Body of pancreas (tissue), 4 donors: ENCODE results near the gene TOM1. TPM values are rescaled to one million over a fixed set of nuclear protein-coding genes. Genes with fewer than 3 reads are reported as not detected.

Experiments
- ATAC-seq: fragments of 150-250 bp; one replicate; pipeline ENCODE4 v1.9.1; 2016
- DNase-seq, 4 donors: peaks; one replicate each; pipeline ENCODE4 v3.0.0-alpha.2; 2019
- H3K27ac ChIP-seq, 4 donors: fragments of 200-600 bp; sonication (generic); 1 replicate in 3 of 4; 2 replicates in 1 of 4; pipeline versions ENCODE4 v1.5.1 to v1.6.1; 2016 to 2019; ENCODE audit warnings: mild to moderate bottlenecking in 1 of 4, mixed read lengths in 1 of 4, moderate library complexity in 1 of 4
- H3K27me3 ChIP-seq, 2 donors: fragments of 200-600 bp; sonication (generic); one replicate each; pipeline ENCODE4 v1.6.0; 2016; ENCODE audit warnings: mild to moderate bottlenecking in 1 of 2
- H3K36me3 ChIP-seq, 2 donors: fragments of 200-600 bp; sonication (generic); replicated peaks in 1 of 2; 2 replicates each; pipeline ENCODE4 v1.5.1; 2016; ENCODE audit warnings: low read depth in 2 of 2; ENCODE audit not compliant: insufficient read depth in 1 of 2
- H3K4me1 ChIP-seq: fragments of 200-600 bp; sonication (generic); one replicate; pipeline ENCODE4 v1.6.0; 2016
- H3K4me3 ChIP-seq, 2 donors: fragments of 200-600 bp; sonication (generic); 1 replicate in 1 of 2; 2 replicates in 1 of 2; pipeline ENCODE4 v1.5.1; 2016 to 2019
- H3K9me3 ChIP-seq, 3 donors: fragments of 200-600 bp; sonication (generic); 1 replicate in 2 of 3; 2 replicates in 1 of 3; pipeline ENCODE4 v1.5.1; 2016
- POLR2A ChIP-seq, 3 donors: fragments of 450-650 bp; IDR thresholded peaks; one replicate each; pipeline ENCODE4 v1.6.1; 2016; ENCODE audit warnings: antibody characterized with exemption in 3 of 3, mild to moderate bottlenecking in 2 of 3
- WGBS, 2 donors: methylation state at CpG; one replicate each; pipeline ENCODE4 v1.1.5; 2017; 5-methylcytosine and 5-hydroxymethylcytosine counted together
- intact Hi-C: fragments of 100-400 bp; cut with DNase I; formaldehyde crosslinking; loops from one replicate; pipeline ENCODE4 v1.15.1; 2023
- total RNA-seq, 2 donors: library from RNA; depleted of rRNA; stranded (reverse); fragments of >200 nt; gene quantifications; one replicate each; pipeline ENCODE4 v1.1.0, GENCODE V29; 2016
- TF ChIP-seq, protein P1 (sequence below), 7 experiments: fragments of 450-650 bp in 4 of 7; fragments of 200-600 bp in 3 of 7; sonication (generic) in 3 of 7; IDR thresholded peaks; one replicate each; pipeline ENCODE4 v1.5.1; 2016 to 2019; ENCODE audit warnings: antibody characterized with exemption in 7 of 7

The TOM1 gene
- total RNA-seq, 2 donors from 2014 or later, result 34.0 to 42.2 TPM

DNA sequence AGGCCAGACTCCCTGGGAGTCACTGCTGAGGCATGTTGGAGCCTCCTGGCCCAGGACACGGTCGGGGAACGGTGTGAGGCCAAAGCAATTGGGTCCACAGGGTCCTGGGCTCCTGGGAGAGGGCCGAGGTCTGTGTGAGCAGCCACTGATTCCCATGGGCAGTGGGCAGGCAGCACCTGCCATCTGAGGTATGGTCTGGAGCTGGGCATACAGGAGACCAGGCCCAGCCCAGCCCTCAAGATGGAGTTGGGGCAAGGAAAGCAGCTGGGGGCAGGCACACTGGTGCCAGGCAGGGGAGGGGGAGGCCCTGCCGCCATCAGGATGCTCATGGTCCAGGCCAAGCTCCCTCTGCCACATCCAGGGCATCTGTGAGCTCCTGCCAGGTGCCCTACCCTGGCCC, 49.0 kb downstream of the TOM1 start:
- DNase-seq (no peak), ATAC-seq (no peak)
- Histone ChIP-seq H3K27ac (no peak overlapping the region), H3K27me3 (no peaks in the 10 kb centered on the region), H3K4me3 (no peak overlapping the region), H3K4me1 (peaks cover 26% of the 10 kb centered on the region), H3K36me3 (peaks cover 0 to 4% of the 10 kb centered on the region in 2 donors), H3K9me3 (no peaks in the 10 kb centered on the region)
- TF ChIP-seq, protein P1, sequence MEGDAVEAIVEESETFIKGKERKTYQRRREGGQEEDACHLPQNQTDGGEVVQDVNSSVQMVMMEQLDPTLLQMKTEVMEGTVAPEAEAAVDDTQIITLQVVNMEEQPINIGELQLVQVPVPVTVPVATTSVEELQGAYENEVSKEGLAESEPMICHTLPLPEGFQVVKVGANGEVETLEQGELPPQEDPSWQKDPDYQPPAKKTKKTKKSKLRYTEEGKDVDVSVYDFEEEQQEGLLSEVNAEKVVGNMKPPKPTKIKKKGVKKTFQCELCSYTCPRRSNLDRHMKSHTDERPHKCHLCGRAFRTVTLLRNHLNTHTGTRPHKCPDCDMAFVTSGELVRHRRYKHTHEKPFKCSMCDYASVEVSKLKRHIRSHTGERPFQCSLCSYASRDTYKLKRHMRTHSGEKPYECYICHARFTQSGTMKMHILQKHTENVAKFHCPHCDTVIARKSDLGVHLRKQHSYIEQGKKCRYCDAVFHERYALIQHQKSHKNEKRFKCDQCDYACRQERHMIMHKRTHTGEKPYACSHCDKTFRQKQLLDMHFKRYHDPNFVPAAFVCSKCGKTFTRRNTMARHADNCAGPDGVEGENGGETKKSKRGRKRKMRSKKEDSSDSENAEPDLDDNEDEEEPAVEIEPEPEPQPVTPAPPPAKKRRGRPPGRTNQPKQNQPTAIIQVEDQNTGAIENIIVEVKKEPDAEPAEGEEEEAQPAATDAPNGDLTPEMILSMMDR (IDR thresholded peaks at IDR 0.05), result no peak
- TF ChIP-seq POLR2A (IDR thresholded peaks at IDR 0.05), result no peak
- WGBS, 2 donors, result 75% methylated on average over 5 of the region's 5 CpGs; no CpG with 5 or more reads in 1 of the 2 donors
- intact Hi-C loops, result no loop called here

DNA sequence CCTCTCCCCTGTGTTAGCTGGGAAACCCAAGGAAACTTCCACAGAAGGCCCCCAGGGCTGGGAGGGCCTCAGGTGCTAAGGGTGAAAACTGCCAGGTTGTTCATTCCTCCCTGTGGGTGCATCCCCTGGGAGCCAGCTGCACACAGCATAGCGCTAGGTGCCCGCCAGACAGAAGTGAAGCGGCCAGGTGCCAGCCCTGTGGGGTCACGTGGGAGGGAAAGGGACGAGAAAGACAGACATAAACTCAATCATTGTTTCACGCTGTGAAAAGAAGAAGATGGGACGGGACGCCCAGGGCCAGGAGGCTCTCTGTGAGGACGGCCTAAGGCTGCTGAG, 49.6 kb downstream of the TOM1 start:
- ATAC-seq (no peak), DNase-seq (peak in 2 of 4 donors; percentile 38 to 52)
- Histone ChIP-seq H3K4me1 (peaks cover 26% of the 10 kb centered on the region), H3K9me3 (no peaks in the 10 kb centered on the region), H3K36me3 (peaks cover 0 to 2% of the 10 kb centered on the region in 2 donors), H3K4me3 (no peak overlapping the region), H3K27me3 (no peaks in the 10 kb centered on the region), H3K27ac (no peak overlapping the region)
- intact Hi-C loops, result no loop called here
- WGBS, 2 donors, result 67% methylated on average over 9 of the region's 9 CpGs
- no peak for TF ChIP-seq POLR2A (IDR thresholded peaks at IDR 0.05)
- TF ChIP-seq, protein P1 (IDR thresholded peaks at IDR 0.05), result no peak

DNA sequence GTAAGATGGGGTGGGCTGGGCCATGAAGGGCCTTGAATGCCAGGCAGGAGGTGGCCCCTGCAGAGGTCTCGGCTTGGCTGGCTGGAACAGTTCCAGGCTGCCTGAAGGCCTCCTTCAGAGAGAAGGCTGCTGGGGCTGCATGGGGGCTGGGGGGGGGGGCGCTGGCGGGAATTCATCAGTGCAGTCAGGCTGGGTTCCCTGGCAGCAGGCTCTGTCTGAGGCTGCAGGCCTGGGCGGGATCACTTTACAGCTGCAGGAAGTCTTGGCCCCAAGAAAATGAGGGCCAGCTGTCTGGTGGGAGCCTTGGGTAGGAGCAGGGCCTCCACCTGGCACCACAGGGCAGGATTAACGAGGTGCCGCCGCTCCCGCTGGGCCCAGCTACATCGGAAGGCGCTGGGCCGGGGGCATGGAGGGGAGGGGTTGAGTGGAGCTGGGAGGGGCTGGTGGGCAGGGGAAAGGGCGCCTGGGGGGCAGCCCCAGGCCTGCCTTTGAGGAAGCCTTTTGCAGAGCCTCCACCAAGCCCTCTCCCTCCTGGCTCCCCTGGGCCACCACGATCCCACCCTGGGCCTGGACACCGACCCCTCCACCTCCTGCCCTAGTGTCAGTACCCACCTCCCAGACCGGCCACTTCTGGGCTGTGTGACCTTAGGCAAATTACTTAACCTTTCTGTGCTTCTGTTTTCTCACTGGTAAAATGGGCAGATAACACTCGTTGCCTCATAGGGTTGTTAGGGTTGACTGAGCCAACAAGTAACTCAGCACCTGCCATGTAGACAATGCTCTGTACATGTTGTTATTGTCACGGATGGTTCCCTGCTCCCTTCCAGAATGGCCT, 50.2 kb downstream of the TOM1 start:
- Histone ChIP-seq H3K9me3 (no peaks in the 10 kb centered on the region), H3K27ac (peak overlapping the region in 3 of 4 donors; percentile 28 to 40 (median 30)), H3K27me3 (no peaks in the 10 kb centered on the region), H3K36me3 (peaks cover 0 to 2% of the 10 kb centered on the region in 2 donors), H3K4me1 (peaks cover 26% of the 10 kb centered on the region), H3K4me3 (no peak overlapping the region)
- WGBS, 2 donors, result 50 to 65% methylated on average over 8 to 17 of the region's 17 CpGs
- ATAC-seq (peak; percentile 2), DNase-seq (peak in 2 of 4 donors; percentile 33 to 39)
- TF ChIP-seq, protein P1 (IDR thresholded peaks at IDR 0.05), result no peak
- no peak for TF ChIP-seq POLR2A (IDR thresholded peaks at IDR 0.05)
- intact Hi-C loops, result loop anchor here (5.0 kb wide), 1 partner anchor 232 kb away; no protein-coding TSS in a partner anchor

DNA sequence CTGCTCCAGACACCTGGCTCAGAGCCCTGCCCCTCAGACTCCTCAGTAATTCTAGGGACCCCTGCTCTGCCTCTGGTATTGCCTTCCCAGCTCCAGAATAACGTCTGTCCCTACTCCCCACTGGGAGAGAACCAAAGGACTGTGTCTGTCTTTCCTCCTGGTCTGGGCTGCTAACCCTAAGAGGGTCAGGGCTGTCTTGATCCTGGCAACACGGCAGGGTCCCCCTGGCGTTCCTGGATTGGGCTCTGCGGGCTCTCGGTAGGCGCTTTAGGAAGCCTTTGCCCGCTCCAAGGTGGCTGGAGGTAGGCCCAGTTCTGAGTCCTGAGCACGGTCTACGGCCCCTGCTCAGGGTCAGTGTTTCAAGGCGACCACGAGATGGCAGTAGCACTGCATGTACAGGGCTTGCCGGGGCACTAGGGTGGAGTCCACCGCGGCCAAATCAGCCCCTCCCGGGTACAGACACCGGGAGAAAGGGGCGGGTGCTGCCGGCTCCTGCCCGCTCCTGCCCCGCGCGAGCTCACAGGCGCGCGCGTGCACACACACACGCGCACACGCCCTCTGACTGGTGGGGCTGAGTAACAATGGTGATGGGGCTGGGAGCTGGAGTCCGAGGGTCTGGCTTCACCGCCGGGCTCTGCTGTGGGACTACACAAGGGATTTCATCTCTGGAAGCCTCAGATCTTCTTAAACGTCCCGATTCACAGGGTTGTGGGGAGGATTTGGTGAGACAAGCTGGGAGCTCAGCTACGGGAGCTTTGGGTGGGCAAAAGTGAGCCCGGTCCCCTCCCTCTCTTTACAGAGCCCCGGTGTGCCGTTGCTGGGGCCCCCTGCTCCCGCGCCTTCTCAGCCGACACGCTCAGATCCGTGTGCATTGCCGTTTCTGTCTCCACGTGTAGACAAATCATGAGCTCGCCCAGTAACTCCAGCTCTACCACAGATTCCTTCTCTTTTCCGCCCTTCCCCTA, 51.1 kb downstream of the TOM1 start:
- peak in 1 of 3 donors; percentile 29 for TF ChIP-seq POLR2A (IDR thresholded peaks at IDR 0.05)
- TF ChIP-seq, protein P1 (IDR thresholded peaks at IDR 0.05), result peak; percentile 89 to 98 (median 96)
- H3K27me3 ChIP-seq, result no peaks in the 10 kb centered on the region
- intact Hi-C loops, result loop anchor here (5.0 kb wide), 1 partner anchor 231 kb away; no protein-coding TSS in a partner anchor
- H3K36me3 ChIP-seq, result no peaks in the 10 kb centered on the region
- peak overlapping the region in 3 of 4 donors; percentile 28 to 40 (median 30) for H3K27ac ChIP-seq
- 2 to 7% methylated on average over 12 to 46 of the region's 47 CpGs for WGBS, 2 donors
- peak overlapping the region in 1 of 2 donors; percentile 13 for H3K4me3 ChIP-seq
- no peaks in the 10 kb centered on the region for H3K9me3 ChIP-seq
- peaks cover 26% of the 10 kb centered on the region for H3K4me1 ChIP-seq
- ATAC-seq (peak; percentile 95), DNase-seq (peak; percentile 92 to 94 (median 93))
